Panc1 (cell line): ENCODE results near the gene EYS. TPM values are rescaled to one million over a fixed set of nuclear protein-coding genes. Genes with fewer than 3 reads are reported as not detected.

ENCODE experiments used
- ATAC-seq: fragments of 200-7000 bp; cut with Tn5 transposase; 2 replicates; pipeline ENCODE4 v1.9.1; 2020; ENCODE audit warnings: mild to moderate bottlenecking, moderate library complexity
- BruUV-seq: library from RNA; stranded (reverse); fragments of 400-500 nt; replicated peaks from 2 replicates; lab custom pipeline; 2021; lab: Mats Ljungman, UMichigan
- CTCF ChIA-PET: fragments of 300-600 bp; sonication (Branson Sonifier 250); formaldehyde crosslinking; loops from one replicate; lab custom pipeline; 2022; ENCODE audit warnings: antibody characterized with exemption; lab: Charles Lee
- POLR2A ChIA-PET: fragments of 300-600 bp; sonication (Branson Sonifier 250); formaldehyde crosslinking; loops from one replicate; lab custom pipeline; 2022; ENCODE audit warnings: antibody characterized with exemption; lab: Charles Lee
- DNase-seq: peaks from one replicate; pipeline ENCODE4 v3.0.0-alpha.2; 2010; ENCODE audit warnings: low read depth, low spot score
- H3K27ac ChIP-seq: 2 replicates; pipeline ENCODE4 v1.5.1; 2011; ENCODE audit warnings: mild to moderate bottlenecking, low read length, inconsistent platforms
- H3K27me3 ChIP-seq: fragments of 200-500 bp; sonication (Bioruptor generic); 2 replicates; pipeline ENCODE4 v1.6.0; 2014; ENCODE audit warnings: low read length, inconsistent platforms; ENCODE audit not compliant: control insufficient read depth, insufficient read depth
- H3K36me3 ChIP-seq: fragments of 200-500 bp; sonication (Bioruptor generic); 2 replicates; pipeline ENCODE4 v1.5.1; 2014; ENCODE audit warnings: inconsistent platforms, mild to moderate bottlenecking, low read length, moderate library complexity; ENCODE audit not compliant: control insufficient read depth, insufficient read depth
- H3K4me1 ChIP-seq: 2 replicates; pipeline ENCODE4 v1.5.1; 2011; ENCODE audit warnings: inconsistent platforms, mild to moderate bottlenecking, low read length, moderate library complexity; ENCODE audit not compliant: control insufficient read depth, insufficient read depth
- H3K4me3 ChIP-seq, 2 experiments: 2 replicates each; pipeline ENCODE4 v1.5.1; 2011 to 2012; ENCODE audit warnings: low read depth in 2 of 2, low read length in 2 of 2, mild to moderate bottlenecking in 2 of 2, inconsistent platforms in 1 of 2, moderate library complexity in 1 of 2
- H3K9me3 ChIP-seq: fragments of 200-500 bp; sonication (Bioruptor generic); 2 replicates; pipeline ENCODE4 v1.5.1; 2014; ENCODE audit warnings: low read depth, mild to moderate bottlenecking, inconsistent platforms, low read length, moderate library complexity; ENCODE audit not compliant: control insufficient read depth, insufficient read depth
- CTCF ChIP-seq: fragments of 450-650 bp; IDR thresholded peaks from 2 replicates; pipeline ENCODE4 v1.5.1; 2017; ENCODE audit warnings: mild to moderate bottlenecking
- POLR2AphosphoS5 ChIP-seq: IDR thresholded peaks from 2 replicates; pipeline ENCODE4 v1.6.1; 2012; ENCODE audit warnings: mild to moderate bottlenecking, low read depth, low read length, moderate library complexity
- SIN3A ChIP-seq: IDR thresholded peaks from 2 replicates; pipeline ENCODE4 v1.6.1; 2012; ENCODE audit warnings: low read depth, mild to moderate bottlenecking, low read length, moderate library complexity, borderline replicate concordance; ENCODE audit not compliant: insufficient read depth
- TCF7L2 ChIP-seq: IDR thresholded peaks from 2 replicates; pipeline ENCODE4 v1.6.1; 2011; ENCODE audit warnings: mild to moderate bottlenecking, low read depth, low read length, inconsistent platforms
- in situ Hi-C: cut with HindIII; loops from 2 replicates; pipeline ENCODE4 v1.10.0; 2016; ENCODE audit warnings: low sequenced_read_pairs, low pct_unique_long_range_greater_than_20kb
- intact Hi-C: fragments of 100-400 bp; cut with micrococcal nuclease; formaldehyde crosslinking; loops from one replicate; pipeline ENCODE4 v1.10.0; 2022; ENCODE audit not compliant: unreplicated experiment
- total RNA-seq: library from RNA; stranded (reverse); gene quantifications from one replicate; pipeline ENCODE4 v1.2.1, GENCODE V29; 2021; ENCODE audit not compliant: unreplicated experiment
- TF ChIP-seq, protein P1 (sequence below), 2 experiments: IDR thresholded peaks; 2 replicates each; pipeline ENCODE4 v1.6.1; 2011 to 2012; ENCODE audit warnings: low read depth in 2 of 2, control low read depth in 1 of 2, low read length in 1 of 2, mild to moderate bottlenecking in 1 of 2, moderate library complexity in 1 of 2; ENCODE audit not compliant: insufficient read depth in 1 of 2

The EYS gene
- total RNA-seq, 1 experiment from 2014 or later, result not detected

GRCh38 chr6:65072500-65072899, 634.5 kb downstream of the EYS start:
- POLR2A ChIA-PET, result no interaction called here
- TF ChIP-seq TCF7L2 (no peak), SIN3A (no peak), POLR2AphosphoS5 (no peak), CTCF (no peak)
- TF ChIP-seq, protein P1, sequence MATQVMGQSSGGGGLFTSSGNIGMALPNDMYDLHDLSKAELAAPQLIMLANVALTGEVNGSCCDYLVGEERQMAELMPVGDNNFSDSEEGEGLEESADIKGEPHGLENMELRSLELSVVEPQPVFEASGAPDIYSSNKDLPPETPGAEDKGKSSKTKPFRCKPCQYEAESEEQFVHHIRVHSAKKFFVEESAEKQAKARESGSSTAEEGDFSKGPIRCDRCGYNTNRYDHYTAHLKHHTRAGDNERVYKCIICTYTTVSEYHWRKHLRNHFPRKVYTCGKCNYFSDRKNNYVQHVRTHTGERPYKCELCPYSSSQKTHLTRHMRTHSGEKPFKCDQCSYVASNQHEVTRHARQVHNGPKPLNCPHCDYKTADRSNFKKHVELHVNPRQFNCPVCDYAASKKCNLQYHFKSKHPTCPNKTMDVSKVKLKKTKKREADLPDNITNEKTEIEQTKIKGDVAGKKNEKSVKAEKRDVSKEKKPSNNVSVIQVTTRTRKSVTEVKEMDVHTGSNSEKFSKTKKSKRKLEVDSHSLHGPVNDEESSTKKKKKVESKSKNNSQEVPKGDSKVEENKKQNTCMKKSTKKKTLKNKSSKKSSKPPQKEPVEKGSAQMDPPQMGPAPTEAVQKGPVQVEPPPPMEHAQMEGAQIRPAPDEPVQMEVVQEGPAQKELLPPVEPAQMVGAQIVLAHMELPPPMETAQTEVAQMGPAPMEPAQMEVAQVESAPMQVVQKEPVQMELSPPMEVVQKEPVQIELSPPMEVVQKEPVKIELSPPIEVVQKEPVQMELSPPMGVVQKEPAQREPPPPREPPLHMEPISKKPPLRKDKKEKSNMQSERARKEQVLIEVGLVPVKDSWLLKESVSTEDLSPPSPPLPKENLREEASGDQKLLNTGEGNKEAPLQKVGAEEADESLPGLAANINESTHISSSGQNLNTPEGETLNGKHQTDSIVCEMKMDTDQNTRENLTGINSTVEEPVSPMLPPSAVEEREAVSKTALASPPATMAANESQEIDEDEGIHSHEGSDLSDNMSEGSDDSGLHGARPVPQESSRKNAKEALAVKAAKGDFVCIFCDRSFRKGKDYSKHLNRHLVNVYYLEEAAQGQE (IDR thresholded peaks at IDR 0.05; ENCODE audit: insufficient read depth in 1 of 2, low read depth in 2 of 2, low read length in 1 of 2), result no peak
- no peaks in the 10 kb centered on the region for H3K27me3 ChIP-seq
- ATAC-seq (no peak), DNase-seq (no peak)
- H3K4me1 ChIP-seq, result no peaks in the 10 kb centered on the region
- intact Hi-C loops, result no loop called here
- H3K9me3 ChIP-seq, result peaks cover 6% of the 10 kb centered on the region; the same call in 1 of the 2 replicates
- H3K4me3 ChIP-seq, result no peak overlapping the region
- H3K27ac ChIP-seq, result no peak overlapping the region
- CTCF ChIA-PET, result no interaction called here
- in situ Hi-C loops, result no loop called here
- no TSS peak for BruUV-seq
- H3K36me3 ChIP-seq, result no peaks in the 10 kb centered on the region; the same call in 1 of the 2 replicates

DNA sequence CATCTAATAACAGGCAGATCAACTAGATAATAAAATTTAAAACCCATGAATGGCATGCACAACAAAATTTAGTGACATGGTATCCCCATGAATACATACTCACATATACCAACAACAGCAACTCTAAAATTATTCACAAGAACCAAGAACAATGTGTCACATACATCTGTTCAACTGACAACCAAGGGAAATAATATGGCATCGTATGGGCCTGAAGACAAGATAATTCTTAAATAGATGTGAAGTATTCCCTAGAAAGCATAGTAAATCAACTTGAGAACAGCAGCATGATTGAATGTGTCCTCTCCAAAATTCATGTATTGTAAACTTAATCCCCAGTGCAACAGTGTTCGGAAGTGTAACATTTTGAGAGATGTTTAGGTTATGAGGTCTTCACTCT, 635.5 kb downstream of the EYS start:
- TF ChIP-seq TCF7L2, result no peak
- TF ChIP-seq, protein P1 (IDR thresholded peaks at IDR 0.05; ENCODE audit: insufficient read depth in 1 of 2, low read depth in 2 of 2, low read length in 1 of 2), result no peak
- no peak for TF ChIP-seq CTCF
- no peak for TF ChIP-seq POLR2AphosphoS5
- no peak for TF ChIP-seq SIN3A
- Histone ChIP-seq H3K27ac (no peak overlapping the region), H3K4me3 (no peak overlapping the region), H3K4me1 (no peaks in the 10 kb centered on the region), H3K9me3 (peaks cover 6% of the 10 kb centered on the region; the same call in 1 of the 2 replicates), H3K27me3 (no peaks in the 10 kb centered on the region), H3K36me3 (no peaks in the 10 kb centered on the region; the same call in 1 of the 2 replicates)
- CTCF ChIA-PET, result no interaction called here
- BruUV-seq, result no TSS peak
- no peak for DNase-seq
- no peak for ATAC-seq
- POLR2A ChIA-PET, result no interaction called here
- in situ Hi-C loops (no loop called here), intact Hi-C loops (no loop called here)
